Stimulated activated CD8-positive, alpha-beta memory T cell treated with anti-CD3 and anti-CD28 coated beads, Interleukin-4, amount 100 ng/mL, for 48 hours (primary cell): ENCODE data around the gene KIN.
A peak's percentile ranks its signal among the peaks of the same experiment; 100 is the strongest.
"Not testable (repeated sequence)": the region's sequence is repeated elsewhere in the genome, so short reads cannot be mapped to it uniquely, and the experiment has no call there.

Experiments
- DNase-seq: peaks from one replicate; pipeline ENCODE4 v3.0.0-alpha.2; 2020

Gene KIN

GRCh38 chr10:7787857-7788638 lies at the start of gene KIN, which contains the start of gene ATP5F1C:
Gene KIN, minus strand, starts transcription at chr10:7787993. Its CDS starts 60 bp downstream, at chr10:7787933.
Gene ATP5F1C, plus strand, starts transcription at chr10:7788177. Its CDS starts 31 bp downstream, at chr10:7788208.
- DNase-seq, result peak; percentile 98

DNA sequence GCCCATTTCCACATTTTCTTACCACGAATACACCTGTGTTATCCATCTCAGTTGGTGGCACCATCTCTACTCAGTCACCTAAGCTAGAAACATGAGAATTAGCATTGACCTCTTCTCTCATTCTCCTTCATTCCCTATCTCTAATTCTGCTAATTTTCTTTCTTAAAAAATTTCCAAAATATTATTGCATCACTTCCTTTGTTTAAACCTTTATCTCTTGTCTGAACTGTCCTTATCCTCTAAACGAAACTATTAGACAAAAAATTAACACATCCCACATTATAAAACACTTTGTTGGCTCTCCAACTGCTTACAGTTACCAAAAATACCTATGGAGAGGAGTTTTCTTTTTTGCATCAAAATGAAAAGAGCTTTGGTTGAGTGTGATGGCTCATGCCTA lies 48.8 kb upstream of the KIN start:
- no peak for DNase-seq

DNA sequence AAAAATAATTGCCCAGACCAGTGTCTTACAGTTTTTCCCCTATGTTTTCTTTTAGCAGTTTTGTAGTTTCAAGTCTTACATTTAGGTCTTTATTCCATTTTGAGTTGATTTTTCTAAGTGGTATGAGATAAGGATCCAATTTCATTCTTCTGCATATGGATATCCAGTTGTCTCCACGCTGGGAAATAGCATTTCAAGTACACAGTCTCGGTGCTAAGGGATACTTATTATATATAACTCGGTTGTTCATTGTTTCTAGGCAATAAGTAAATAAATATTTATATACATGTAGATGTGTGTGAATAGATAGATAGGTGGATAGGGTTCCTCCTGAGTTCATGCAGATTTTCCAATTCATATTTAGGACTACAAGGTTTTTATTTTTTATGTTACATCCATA lies 46.5 kb upstream of the KIN start:
- DNase-seq, result no peak

DNA sequence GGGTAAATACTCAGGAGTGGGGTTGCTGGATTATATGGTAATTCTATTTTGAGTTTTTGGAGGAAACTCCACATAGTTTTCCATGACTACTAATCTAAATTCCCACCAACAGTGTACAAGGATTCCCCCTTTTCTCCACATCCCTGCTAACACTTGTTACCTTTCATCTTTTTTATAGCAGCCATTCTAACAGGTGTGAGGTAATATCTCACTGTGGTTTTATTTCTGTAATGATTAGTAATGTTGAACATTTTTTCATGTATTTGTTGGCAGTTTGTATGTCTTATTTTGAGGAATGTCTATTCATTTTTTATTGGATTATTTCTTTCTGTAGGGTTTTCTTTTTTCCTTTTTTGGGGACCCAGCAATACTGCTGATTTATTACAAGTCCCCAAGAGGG lies 45.4 kb upstream of the KIN start:
- no peak for DNase-seq

DNA sequence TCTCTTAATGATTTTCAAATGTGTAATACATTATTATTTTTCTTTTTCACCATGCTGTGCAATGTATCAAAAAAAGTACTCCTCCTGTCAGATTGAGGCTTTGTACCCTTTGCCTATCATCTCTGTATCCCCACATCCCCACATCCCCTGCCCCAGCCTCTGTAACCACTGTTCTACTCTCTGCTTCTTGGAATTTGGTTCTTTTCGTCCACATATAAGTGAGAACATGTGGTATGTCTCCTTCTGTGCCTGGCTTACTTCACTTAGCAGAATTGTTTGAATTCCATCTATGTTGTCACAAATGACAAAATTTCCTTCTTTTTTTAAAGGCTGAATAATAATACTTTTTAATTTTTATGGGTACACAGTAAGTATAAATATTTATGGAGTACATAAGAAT lies 44.3 kb upstream of the KIN start:
- DNase-seq, result no peak

GRCh38 chr10:7829289-7829834 lies 41.6 kb upstream of the KIN start:
- DNase-seq, result no peak

DNA sequence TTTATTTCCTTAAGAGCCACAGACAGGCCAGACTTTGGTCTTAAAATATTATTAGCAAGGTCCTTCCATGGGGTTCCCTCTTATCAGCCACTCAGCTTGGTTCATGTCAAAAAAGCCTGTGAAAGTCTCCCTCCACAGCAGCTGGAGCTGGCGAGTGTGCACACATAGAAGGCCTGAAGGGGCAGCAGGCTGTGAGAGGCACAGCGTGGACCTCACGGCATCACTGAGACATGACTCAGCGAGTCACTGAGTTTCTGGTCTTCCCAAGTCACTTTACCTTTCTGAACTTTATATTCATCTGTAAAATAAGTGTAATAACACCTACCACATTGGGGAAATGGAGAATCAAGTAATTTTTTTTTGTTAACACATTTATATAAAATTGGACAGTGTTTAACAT lies 39.2 kb upstream of the KIN start:
- DNase-seq, result no peak

DNA sequence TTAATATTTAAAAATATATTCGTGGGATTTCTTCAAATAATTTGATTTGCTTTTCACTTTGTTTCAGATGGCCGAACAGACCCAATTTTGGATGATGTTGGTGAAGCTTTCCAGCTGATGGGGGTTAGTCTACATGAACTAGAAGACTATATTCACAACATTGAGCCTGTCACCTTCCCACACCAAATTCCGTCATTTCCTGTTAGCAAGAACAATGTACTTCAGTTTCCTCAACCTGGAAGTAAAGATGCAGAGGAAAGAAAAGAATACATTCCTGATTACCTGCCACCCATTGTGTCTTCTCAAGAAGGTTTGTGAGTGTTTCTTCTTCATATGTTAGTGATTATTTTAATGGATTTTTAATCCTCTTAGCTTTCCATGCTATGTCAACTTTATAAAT lies 36.5 kb upstream of the KIN start:
- no peak for DNase-seq

DNA sequence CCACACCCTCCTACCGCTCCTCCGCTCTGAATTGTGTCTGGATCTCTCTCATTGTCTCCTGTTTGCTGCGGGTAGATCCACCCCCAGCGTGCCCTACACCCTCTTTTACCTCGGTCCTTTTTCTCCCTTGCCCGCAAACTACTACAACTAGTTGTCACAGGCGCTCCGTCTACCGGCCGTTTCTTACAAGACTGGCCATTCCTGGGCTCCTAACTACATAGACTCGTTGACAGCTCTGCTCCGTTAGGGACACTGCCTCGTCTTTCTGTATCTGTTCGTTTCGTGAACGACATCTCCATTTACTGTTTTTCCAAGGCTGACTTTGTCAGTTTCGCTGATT lies 31.3 kb upstream of the KIN start:
- peak; percentile 48 for DNase-seq

GRCh38 chr10:7818295-7819120 lies 30.7 kb upstream of the KIN start, which contains the start of gene TAF3:
Gene TAF3, plus strand, starts transcription at chr10:7818505. Its CDS starts 205 bp downstream, at chr10:7818710.
- peak; percentile 95 for DNase-seq

DNA sequence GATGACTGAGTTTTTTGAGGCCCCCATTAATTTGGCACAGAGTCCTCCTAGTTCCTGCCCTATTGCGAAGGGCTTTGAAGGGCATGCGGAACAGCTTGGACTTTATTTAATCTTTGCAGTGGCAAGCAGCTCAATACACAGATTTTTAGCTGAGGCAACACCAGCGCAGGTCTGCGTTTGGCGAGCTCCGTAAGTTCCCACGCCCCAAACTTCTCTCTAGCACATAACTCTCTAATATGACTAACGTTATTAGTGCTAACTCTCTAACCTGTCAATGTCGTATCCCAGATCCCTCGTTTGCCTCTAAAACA lies 30.1 kb upstream of the KIN start:
- no peak for DNase-seq

- no peak for DNase-seq
Measured at GRCh38 chr10:7817576-7817975, 29.8 kb upstream of the KIN start.

DNA sequence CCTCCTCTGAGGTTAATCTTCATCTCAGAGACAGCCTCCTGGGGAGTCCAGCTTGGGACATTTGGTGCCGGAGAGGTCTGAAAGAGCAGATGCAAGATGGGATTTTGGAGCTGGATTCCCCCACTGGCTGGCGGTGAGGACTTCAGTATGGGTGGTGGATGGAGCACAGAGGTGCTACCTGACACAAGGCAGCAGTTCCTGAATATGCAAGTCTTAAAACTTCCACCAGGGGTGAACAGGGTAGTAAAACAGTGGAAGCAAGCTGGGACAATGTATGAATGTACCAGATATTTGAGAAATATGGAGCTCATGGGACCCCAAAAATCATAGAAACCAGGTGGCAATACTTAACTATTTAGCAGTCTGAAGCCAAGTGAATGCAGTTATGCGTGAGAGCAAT lies 25.7 kb upstream of the KIN start:
- no peak for DNase-seq

GRCh38 chr10:7811743-7812142 lies 23.9 kb upstream of the KIN start:
- DNase-seq, result not testable (repeated sequence)

DNA sequence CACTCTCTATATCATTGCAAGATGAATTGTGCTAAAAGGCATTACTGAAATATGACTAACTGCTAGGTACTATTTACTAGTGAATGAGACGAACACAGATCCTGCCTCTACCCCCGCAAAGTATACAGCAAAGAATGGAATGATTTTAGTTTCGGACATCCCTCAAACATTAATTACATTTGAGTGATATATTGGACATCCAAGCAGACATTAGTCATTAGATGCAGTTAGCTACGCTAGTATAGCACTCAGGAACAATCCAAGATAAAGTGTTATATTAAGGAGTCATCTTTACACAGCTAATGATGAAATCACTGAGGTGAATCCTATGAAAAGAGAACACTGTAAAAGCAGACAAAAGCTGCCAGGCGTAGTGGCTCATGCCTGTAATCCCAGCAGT lies 23.2 kb upstream of the KIN start:
- no peak for DNase-seq

DNA sequence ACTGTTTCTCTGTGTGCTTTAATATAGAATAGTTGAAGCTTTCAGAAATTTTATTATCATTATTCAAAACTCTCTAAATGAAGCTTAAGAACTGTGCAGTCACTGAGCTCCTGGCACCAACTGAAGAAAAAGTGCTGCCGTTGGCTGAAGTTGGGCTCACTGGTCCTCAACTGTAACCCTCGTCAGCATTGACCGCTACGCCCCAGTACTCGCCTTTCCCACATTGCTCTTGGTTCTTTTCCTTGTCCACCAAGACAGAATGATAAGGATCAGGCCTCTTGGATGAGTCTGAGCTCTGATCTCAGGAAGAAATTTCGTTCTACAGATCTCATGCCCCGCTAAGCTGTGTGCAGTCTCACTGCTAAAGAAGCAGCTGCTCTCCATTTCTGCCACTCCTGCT lies 22.6 kb upstream of the KIN start:
- DNase-seq, result no peak

GRCh38 chr10:7808686-7809267 lies 21.0 kb upstream of the KIN start:
- DNase-seq, result no peak

DNA sequence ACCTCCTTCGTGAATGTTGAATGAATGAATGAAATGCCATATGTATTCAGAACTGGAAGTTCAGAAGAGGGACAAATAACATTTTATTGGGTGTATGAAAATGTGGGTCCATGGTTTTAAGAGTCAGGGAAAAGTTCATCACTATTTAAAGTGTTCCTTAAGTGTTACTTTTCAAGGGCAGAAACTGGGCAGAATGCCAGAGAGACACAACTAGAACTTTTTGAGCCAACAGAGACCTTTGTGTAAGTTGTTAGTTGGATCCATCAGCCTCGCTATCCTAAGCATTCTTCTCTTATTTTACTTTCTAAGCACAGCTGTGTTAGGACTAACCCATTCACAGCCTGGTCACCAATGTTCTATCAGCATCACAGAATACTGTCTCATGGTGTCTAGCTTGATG lies 16.9 kb upstream of the KIN start:
- DNase-seq, result no peak

DNA sequence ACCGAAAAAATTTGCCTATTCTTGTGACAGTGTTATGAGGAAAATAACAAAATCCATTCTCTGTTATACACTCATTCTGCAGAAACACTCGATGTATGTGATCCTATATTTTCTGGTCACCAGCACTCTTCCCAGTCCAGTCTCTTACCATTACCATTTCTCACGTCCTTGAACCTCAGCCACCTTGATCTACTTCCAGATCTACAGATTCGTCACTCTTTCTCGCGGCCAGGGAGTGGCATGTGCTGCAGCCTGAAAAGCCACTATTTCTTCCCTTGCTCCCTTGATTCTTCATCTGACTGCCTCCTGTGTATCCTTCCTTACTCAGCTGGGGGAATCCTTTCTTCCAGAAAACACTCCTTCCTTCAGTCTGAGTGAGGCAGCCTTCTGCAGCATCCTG lies 16.4 kb upstream of the KIN start:
- no peak for DNase-seq

GRCh38 chr10:7802606-7803005 lies 14.8 kb upstream of the KIN start:
- DNase-seq, result no peak

DNA sequence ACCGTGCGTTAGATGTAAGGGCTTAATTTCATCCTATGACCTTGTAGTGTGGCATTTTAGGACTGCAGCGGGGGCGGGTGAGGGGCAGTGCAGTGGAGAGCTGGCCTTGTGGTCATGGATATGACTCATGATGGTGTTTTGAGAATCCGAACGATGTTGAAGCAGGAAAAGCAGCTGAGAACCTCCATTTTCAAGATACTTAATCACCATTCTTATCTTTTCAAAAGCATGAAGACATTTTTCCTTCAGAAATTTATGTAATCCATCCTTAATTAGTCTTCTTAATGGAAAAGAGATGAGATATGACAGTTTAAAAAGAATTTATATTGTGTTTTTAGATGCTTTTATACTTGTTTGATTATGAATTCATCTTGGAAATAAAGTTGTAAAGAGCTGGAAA lies 9.8 kb upstream of the KIN start:
- DNase-seq, result peak; percentile 35

GRCh38 chr10:7795605-7796004 lies 7.8 kb upstream of the KIN start:
- DNase-seq, result no peak

DNA sequence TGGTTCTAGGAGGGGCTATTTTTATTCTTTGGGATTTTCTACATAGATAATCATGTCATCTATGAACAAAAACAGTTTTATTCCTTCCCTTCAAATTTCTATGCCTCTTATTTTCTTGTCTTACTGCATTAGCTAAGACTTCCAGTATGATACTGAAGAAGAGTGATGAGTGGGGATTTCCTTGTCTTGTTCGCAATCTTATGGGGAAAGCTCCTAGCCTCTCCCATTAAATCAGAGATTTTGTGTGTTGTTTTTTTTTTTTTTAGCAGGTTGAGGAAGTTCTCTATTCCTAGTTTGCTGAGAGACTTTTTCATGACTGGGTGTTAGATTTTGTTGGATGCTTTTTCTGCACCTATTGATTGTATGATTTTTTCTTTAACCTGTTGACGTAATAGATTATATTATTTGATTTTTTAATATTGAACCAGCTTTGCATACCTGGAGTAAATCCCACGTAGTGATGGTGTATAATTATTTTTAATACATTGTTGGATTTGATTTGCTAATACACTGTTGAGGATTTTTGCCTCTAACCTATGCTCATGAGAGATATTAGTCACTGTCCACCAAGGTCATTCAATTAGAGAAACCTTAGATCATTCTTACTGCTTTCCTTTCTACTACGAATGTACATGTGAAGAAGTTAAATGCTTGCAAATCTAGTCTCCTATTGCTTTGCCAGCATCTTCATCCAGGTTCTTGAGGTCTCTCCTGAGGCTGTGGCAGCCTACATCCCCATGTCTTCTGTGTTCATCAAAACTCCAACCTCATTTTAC lies 6.6 kb upstream of the KIN start:
- no peak for DNase-seq
